IPS-NIHi7 (cell line): ENCODE results near the gene CUL4B.
A peak's percentile ranks its signal among the peaks of the same experiment; 100 is the strongest.
"Not testable (repeated sequence)": the region's sequence is repeated elsewhere in the genome, so short reads cannot be mapped to it uniquely, and the experiment has no call there.

ENCODE experiments used
- DNase-seq: peaks from one replicate; pipeline ENCODE4 v3.0.0; 2012; ENCODE audit warnings: mixed read lengths; ENCODE audit errors: extremely low spot score

The CUL4B gene

DNA sequence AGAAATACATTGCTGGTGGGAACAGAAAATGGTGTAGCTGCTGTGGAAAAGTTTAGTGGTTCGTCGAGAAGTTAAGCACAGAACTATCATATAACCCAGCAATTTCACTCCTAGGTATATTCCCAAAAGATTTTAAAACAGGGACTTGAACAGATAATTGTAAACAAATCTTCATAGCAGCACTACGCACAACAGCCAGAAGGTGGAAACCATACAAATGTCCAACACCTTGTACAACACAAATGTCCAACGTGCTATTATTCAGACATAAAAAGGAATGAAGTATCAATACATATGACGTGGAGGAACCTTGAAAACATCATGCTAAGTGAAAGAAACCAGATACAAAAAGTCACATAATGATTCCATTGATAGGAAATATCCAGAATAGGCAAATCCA is 37.9 kb downstream of the CUL4B start:
- no peak for DNase-seq

DNA sequence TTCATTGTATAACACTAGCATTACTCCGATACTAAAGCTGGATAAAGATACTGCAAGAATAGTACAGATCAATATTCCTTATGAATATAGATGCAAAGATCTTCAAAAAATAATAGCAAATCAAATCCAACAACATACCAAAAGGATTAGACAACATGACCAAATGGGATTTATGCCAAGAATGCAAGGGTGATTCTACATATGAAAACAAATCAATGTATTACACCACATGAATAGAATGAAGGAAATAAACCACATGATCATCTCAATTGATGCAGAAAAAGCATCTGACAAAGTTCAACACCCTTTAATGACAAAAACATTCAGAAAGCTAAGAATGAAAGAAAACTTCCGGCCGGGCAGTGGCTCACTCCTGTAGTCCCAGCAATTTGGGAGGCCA is 42.8 kb downstream of the CUL4B start:
- DNase-seq, result no peak

DNA sequence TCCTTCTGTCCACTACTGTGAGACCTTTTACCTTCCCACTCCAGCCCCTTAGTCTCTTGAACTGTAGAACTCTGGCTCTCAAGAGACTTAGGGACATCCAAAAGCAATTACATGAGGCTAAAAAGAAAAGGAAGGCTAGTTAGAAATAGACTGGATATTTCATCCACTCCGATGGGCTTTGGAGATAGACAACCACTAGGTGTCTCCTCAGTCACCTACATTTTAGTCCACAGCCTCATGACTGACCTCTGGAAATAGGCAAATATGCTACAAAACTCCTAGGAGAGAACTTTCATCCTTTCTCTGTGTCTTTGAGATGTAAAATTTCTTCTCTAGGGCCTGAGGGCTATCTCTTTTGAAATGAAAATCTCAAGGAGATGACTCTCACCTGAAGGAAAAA is 46.5 kb downstream of the CUL4B start:
- DNase-seq, result peak; percentile 35

DNA sequence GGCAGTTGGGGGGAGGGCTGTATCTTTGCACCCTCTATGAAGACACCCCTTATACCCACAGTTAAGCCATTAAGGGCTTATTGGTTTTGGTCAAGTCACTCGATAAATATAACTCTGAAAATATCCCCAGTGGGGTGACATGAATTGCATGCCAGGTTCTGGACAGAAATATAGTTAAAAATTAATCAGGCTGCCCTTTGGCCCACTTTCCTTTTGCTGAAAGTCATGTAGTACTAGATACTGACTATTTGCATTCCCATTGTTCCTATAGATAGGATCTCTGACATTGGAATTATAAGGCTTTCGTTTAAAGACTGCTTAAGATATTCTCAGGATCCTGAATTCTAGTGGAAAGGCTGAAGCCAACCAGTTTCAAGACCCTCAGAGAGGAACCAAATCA is 48.1 kb downstream of the CUL4B start:
- no peak for DNase-seq

DNA sequence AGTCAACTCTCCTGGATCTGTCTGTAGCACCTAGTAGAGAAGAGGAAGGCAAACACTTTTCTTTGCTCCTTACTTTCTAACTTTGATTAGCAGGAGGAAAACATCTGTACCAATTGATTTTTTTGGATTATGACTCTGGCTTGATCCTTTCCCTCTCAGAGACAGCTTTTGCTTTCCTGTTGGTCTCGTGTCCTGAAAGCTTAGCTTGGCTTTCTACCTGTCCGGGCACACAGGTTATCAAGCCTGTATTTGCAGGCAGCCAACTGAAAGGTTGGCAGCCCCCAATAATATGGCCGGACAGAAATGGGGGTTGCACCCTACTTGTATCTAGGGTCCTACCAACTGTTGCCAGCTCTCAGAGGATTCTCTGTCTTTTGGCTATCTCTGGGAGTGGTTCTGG is 48.5 kb downstream of the CUL4B start:
- no peak for DNase-seq

DNA sequence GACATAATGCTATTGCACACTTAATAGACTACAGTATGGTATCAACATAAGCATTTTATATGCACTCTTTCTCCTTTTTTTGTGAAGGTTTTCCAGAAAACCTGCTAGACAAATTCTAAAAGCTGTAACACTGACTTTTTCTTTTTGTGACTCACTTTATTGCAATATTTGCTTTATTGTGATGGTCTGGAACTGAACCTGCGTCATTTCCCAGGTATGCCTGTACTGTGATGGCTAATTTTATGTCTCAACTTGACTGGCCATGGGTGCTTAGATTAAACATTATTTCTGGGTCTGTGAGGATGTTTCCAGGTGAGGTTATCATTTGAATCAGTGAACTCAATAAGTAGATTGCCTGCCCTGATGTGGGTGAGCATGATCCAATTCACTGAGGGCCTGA is 56.2 kb downstream of the CUL4B start:
- no peak for DNase-seq

DNA sequence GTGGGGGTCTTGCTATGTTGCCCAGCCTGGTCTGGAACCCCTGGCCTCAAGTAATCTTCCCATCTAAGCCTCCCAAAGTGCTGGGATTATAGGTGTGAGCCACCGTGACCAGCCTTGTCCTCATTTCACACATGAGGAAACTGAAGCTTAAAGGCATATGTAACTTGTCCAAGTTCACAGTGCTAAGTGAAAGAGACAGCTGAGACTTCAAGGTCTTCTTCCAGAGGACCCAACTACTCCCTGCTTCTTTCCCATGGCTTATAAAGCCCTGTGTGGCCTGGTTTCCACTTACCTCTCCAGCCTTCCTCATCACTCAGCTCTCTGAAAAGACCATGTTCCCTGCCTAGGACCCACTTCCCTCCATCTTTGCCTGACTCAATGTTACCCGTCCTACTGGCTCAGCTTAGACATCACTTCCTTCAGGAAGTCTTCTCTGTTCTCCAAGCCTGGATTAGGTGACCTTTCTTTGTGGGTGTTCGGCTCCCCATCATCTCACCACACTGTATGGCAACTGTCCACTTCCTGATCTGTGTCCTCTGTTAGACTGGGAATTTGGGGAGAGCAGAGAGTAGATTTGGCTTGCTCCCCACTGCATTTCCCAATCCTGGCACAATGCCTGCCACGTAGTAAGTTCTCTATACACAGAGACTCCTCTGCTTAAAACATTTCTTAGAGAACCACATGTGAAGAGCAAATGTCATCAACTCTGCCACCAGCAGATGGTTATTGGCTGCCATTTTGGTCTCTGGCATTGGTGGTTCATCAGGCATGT is 61.3 kb downstream of the CUL4B start:
- DNase-seq, result no peak

DNA sequence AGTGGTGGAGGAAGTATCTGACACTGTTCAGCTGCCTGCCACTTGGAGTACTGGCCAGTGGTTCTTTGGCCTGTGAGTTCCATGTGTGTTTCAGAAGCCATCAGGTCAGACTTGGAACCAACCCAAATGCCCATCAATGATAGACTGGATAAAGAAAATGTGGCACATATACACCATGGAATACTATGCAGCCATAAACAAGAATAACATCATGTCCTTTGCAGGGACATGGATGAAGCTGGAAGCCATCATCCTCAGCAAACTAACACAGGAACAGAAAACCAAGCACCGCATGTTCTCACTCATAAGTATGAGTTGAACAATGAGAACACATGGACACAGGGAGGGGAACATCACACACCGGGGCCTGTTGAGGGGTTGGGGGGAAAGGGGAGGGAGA is 70.6 kb downstream of the CUL4B start:
- not testable (repeated sequence) for DNase-seq

DNA sequence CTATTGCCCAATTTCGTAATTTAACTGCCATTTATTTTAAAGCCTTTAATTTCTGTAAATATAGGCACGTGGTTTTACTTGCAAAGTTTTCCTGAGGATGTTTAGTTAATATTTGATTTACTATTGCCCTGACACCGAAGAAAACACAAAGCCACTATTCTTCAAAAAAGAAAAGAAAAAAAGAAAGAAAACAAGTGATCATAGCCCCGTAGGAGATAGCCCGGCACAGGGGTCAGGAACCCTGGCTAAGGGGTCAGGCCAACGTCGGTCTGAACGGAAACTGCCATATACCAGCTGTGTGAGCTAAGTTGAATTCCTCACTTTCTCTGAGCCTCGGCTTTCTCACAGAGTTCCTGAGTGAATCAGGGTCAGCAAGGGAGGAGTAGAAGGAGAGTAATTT is 74.0 kb downstream of the CUL4B start:
- DNase-seq, result no peak

DNA sequence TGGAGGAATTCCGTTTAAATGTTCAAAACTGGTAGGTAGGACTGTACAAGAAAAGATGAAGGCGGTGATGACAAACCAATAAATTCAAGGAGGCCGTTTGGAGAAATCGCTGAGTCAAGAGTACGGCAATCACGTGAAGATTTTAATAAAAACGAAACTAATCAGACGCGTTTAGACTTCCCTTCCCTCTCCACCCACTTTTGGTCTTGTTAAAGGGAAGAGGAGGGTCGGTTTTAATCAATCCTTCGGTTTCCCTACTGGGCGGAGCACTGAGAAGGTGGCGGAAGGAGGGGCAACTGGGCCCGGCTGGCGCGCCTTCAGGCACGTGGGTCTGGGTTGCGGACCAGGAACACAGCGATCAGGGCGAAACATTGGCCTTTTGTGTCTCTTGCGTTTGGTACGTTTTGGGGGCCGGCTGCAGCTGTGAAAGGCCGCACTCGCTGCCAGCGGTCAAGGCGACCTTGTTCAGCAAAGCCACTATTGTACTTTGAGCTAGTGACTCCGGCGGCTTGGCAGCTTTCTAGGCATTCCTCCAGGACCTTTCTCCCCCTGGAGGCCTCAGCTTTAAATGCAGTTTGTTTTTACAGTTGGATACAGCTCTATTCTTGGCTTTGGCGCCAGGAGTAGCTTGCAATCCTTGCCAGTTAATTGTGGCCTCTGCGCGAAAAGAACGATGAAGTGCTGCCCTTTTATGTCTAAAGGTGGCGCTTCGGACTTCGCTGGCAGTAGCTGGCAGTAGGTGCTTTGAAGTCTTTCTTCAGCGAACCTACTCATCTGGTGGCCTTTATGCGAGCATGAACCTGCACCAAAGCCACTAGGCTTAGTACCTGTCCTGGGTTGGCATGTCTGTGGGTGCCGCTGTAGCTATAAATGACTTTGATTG is 74.9 kb downstream of the CUL4B start:
- DNase-seq, result peak; percentile 64

DNA sequence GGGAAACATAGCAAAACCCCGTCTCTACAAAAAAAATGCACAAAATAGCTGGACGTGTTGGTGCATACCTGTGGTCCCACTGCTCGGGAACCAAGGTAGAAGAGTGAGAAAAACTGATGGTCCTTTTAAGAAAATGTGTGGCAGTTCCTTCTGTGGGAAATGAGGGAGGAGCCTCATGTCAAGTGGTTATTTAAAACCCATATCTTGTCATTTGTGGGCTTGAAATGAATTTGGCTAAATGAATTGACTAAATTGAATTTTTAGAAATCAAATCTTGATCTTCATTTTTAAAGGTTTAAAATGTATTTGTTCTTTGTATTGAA is 75.5 kb downstream of the CUL4B start:
- DNase-seq, result no peak

DNA sequence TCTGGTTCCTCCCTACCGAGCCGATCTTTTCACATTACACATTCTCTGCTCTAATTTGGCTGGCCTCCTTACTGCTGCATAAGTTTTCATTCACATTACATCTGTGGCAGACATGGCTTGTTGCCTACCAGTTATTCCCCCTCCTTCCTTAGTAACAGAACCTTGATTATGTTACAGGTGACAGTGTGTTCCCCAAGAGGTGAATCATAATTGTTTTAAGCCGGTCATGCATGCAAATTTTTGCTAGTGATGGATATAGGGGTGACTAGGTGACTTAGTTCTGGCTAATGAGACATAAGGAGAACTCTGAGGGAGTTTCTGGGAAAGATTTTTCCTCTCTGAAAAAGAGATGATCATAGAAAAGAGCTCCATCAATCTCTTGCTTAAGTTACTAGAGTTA is 83.3 kb downstream of the CUL4B start:
- no peak for DNase-seq

DNA sequence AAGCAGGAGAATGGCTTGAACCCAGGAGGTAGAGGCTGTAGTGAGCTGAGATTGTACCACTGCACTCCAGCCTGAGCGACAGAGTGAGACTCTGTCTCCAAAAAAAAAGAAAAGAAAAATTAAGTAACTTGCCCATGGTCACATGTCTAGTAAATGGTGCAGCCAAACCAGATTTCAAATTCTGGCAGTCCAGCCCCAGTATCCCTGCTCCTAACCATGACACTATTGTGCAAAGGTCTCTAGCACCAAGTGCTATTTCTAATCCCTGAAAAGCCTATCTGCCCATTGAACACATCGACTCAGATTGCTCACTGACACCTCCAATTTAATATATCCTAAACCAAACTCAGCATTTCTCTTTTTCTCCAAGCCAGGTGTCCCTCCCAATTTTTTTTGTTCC is 84.0 kb downstream of the CUL4B start:
- no peak for DNase-seq

DNA sequence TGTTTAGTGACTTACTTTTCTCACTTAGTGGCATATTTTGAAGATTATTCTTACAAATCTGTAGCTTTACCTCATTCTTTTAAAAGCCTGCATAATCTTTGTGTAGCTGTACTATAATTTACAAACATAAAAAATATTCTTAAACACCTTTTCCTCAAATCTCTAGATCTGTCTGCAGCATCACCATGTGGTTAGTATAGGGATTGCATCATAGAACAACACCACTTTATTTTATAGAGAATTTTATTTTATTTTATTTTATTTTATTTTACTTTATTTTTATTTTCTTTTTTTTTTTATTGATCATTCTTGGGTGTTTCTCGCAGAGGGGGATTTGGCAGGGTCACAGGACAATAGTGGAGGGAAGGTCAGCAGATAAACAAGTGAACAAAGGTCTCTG is 85.3 kb downstream of the CUL4B start:
- not testable (repeated sequence) for DNase-seq
